ENCODE results near the gene CATSPERE.

DNA sequence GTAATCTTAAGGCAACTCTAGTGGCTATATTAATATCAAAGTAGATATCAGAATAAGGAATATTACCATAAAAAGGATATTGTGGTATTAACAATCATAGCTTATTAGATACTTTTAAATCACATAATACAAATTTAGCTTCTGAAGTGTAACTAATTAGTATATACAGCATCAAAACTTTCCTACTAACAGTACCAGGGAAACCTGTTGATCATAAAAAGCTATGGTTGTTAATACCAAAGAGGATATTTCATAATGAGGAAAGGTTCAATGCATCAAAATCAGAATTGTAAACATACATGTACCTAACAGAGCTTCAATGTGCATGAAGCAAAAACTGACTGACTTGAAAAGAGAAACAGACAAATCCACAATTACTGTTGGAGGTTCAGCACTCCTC, 33.4 kb upstream of the CATSPERE start:
- TF ChIP-seq, protein P1, sequence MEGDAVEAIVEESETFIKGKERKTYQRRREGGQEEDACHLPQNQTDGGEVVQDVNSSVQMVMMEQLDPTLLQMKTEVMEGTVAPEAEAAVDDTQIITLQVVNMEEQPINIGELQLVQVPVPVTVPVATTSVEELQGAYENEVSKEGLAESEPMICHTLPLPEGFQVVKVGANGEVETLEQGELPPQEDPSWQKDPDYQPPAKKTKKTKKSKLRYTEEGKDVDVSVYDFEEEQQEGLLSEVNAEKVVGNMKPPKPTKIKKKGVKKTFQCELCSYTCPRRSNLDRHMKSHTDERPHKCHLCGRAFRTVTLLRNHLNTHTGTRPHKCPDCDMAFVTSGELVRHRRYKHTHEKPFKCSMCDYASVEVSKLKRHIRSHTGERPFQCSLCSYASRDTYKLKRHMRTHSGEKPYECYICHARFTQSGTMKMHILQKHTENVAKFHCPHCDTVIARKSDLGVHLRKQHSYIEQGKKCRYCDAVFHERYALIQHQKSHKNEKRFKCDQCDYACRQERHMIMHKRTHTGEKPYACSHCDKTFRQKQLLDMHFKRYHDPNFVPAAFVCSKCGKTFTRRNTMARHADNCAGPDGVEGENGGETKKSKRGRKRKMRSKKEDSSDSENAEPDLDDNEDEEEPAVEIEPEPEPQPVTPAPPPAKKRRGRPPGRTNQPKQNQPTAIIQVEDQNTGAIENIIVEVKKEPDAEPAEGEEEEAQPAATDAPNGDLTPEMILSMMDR (IDR thresholded peaks at IDR 0.05) = no peak
- no peak for TF ChIP-seq POLR2A (IDR thresholded peaks at IDR 0.05)

Data from heart left ventricle (tissue), 13 donors.